ENCODE results near the gene SIK1. TPM values are rescaled to one million over a fixed set of nuclear protein-coding genes. Genes with fewer than 3 reads are reported as not detected.
A peak's percentile ranks its signal among the peaks of the same experiment; 100 is the strongest.

Gene SIK1
- total RNA-seq, 1 experiment from 2014 or later: 86.9 TPM

GRCh38 chr21:43374228-43374885 is 52.6 kb downstream of the SIK1 start:
- BruUV-seq (replicated peaks): no TSS peak
- H3K4me3 Mint-ChIP-seq (ENCODE audit: unreplicated experiment): no peak overlapping the region
- POLR2A ChIA-PET: interaction anchor here (0.6 to 2.0 kb wide), 3 partner anchors 13 to 1258 kb away, joined by 3 to 11 read pairs (median 3); no protein-coding TSS in a partner anchor
- no peaks in the 10 kb centered on the region for H3K27me3 Mint-ChIP-seq (ENCODE audit: insufficient read depth, unreplicated experiment)
- DNase-seq (ENCODE audit: unreplicated experiment): no peak
- CTCF ChIA-PET: interaction anchor here (0.6 to 0.8 kb wide), 2 partner anchors 13 to 466 kb away, joined by 3 to 4 read pairs; no protein-coding TSS in a partner anchor
- intact Hi-C loops (cut with micrococcal nuclease): no loop called here
- H3K27ac Mint-ChIP-seq (ENCODE audit: low read depth, unreplicated experiment): peak overlapping the region; percentile 35
- H3K9me3 Mint-ChIP-seq (ENCODE audit: unreplicated experiment): no peaks in the 10 kb centered on the region
- H3K36me3 Mint-ChIP-seq (ENCODE audit: insufficient read depth, unreplicated experiment): no peaks in the 10 kb centered on the region
- peaks cover 14% of the 10 kb centered on the region for H3K4me1 Mint-ChIP-seq (ENCODE audit: insufficient read depth, unreplicated experiment)
- no peak for TF ChIP-seq CTCF (IDR thresholded peaks at IDR 0.05; ENCODE audit: unreplicated experiment)

- no peaks in the 10 kb centered on the region for H3K9me3 Mint-ChIP-seq (ENCODE audit: unreplicated experiment)
- POLR2A ChIA-PET: interaction anchor here (0.6 to 2.0 kb wide), 11 partner anchors 12 to 1259 kb away, joined by 3 to 18 read pairs (median 6); no protein-coding TSS in a partner anchor
- DNase-seq (ENCODE audit: unreplicated experiment): no peak
- intact Hi-C loops (cut with micrococcal nuclease): no loop called here
- peak overlapping the region; percentile 12 for H3K4me3 Mint-ChIP-seq (ENCODE audit: unreplicated experiment)
- CTCF ChIA-PET: interaction anchor here (0.6 kb wide), 1 partner anchor 465 kb away, joined by 3 read pairs; no protein-coding TSS in a partner anchor
- H3K27me3 Mint-ChIP-seq (ENCODE audit: insufficient read depth, unreplicated experiment): no peaks in the 10 kb centered on the region
- no TSS peak for BruUV-seq (replicated peaks)
- no peaks in the 10 kb centered on the region for H3K36me3 Mint-ChIP-seq (ENCODE audit: insufficient read depth, unreplicated experiment)
- no peak for TF ChIP-seq CTCF (IDR thresholded peaks at IDR 0.05; ENCODE audit: unreplicated experiment)
- peak overlapping the region; percentile 77 for H3K27ac Mint-ChIP-seq (ENCODE audit: low read depth, unreplicated experiment)
- peaks cover 18% of the 10 kb centered on the region for H3K4me1 Mint-ChIP-seq (ENCODE audit: insufficient read depth, unreplicated experiment)
Measured at GRCh38 chr21:43373362-43374227, 53.3 kb downstream of the SIK1 start.

- DNase-seq (ENCODE audit: unreplicated experiment): peak; percentile 90
- Mint-ChIP-seq H3K36me3 (ENCODE audit: insufficient read depth, unreplicated experiment) (no peaks in the 10 kb centered on the region), H3K4me3 (ENCODE audit: unreplicated experiment) (peak overlapping the region; percentile 12), H3K4me1 (ENCODE audit: insufficient read depth, unreplicated experiment) (peaks cover 18% of the 10 kb centered on the region), H3K27ac (ENCODE audit: low read depth, unreplicated experiment) (peak overlapping the region; percentile 77), H3K27me3 (ENCODE audit: insufficient read depth, unreplicated experiment) (no peaks in the 10 kb centered on the region), H3K9me3 (ENCODE audit: unreplicated experiment) (no peaks in the 10 kb centered on the region)
- ChIA-PET POLR2A (interaction anchor here (0.7 to 2.0 kb wide), 9 partner anchors 11 to 181 kb away, joined by 3 to 18 read pairs (median 6); no protein-coding TSS in a partner anchor), CTCF (interaction anchor here (0.6 kb wide), 1 partner anchor 521 kb away, joined by 3 read pairs; no protein-coding TSS in a partner anchor)
- intact Hi-C loops (cut with micrococcal nuclease): no loop called here
- BruUV-seq (replicated peaks): no TSS peak
- no peak for TF ChIP-seq CTCF (IDR thresholded peaks at IDR 0.05; ENCODE audit: unreplicated experiment)
Measured at GRCh38 chr21:43372663-43373361, 54.1 kb downstream of the SIK1 start.
